Left lobe of liver (tissue), 2 donors: ENCODE data around the gene ACVR1B. TPM values are rescaled to one million over a fixed set of nuclear protein-coding genes. Genes with fewer than 3 reads are reported as not detected.
A peak's percentile ranks its signal among the peaks of the same experiment; 100 is the strongest.

Experiments used
- ATAC-seq: fragments of 200-7000 bp; cut with Tn5 transposase; one replicate; pipeline ENCODE4 v1.9.1; 2020; ENCODE audit warnings: mild to moderate bottlenecking, moderate library complexity
- DNase-seq: peaks from one replicate; pipeline ENCODE4 v3.0.0-alpha.2; 2020; ENCODE audit warnings: low spot score
- total RNA-seq: library from RNA; stranded (reverse); gene quantifications from one replicate; pipeline ENCODE4 v1.2.1, GENCODE V29; 2021
- donor health status: DM: no; HTN: no; CAD: no; lungs with moderate emphysema.
- donor health status: DM: no; HTN: yes; CAD: no.

The ACVR1B gene
- total RNA-seq, 1 donor from 2014 or later = 28.0 TPM

GRCh38 chr12:52003016-52003550 is 51.6 kb downstream of the ACVR1B start:
- DNase-seq = no peak

GRCh38 chr12:52003591-52003990 is 52.1 kb downstream of the ACVR1B start:
- ATAC-seq (no peak), DNase-seq (no peak)

More at GRCh38 chr12:52003016-52003550, 51.6 kb downstream of the ACVR1B start:
- no peak for ATAC-seq

- ATAC-seq (peak; percentile 57), DNase-seq (no peak)
Measured at GRCh38 chr12:52004042-52004648, 52.6 kb downstream of the ACVR1B start.

GRCh38 chr12:52005218-52005902 is 53.9 kb downstream of the ACVR1B start:
- no peak for DNase-seq
- no peak for ATAC-seq

GRCh38 chr12:52005903-52006703 is 54.6 kb downstream of the ACVR1B start:
- DNase-seq = no peak
- ATAC-seq = peak; percentile 21

GRCh38 chr12:52006726-52007157 is 55.2 kb downstream of the ACVR1B start, which contains the start of gene TAMALIN:
TSS of gene TAMALIN (plus strand) at chr12:52006946. CDS start at chr12:52007020, 74 bp downstream.
- peak; percentile 65 for DNase-seq
- ATAC-seq = peak; percentile 56

GRCh38 chr12:52007158-52007921 is 55.8 kb downstream of the ACVR1B start:
- ATAC-seq (peak; percentile 3), DNase-seq (no peak)

- ATAC-seq (no peak), DNase-seq (no peak)
Measured at GRCh38 chr12:52007982-52008510, 56.5 kb downstream of the ACVR1B start.

GRCh38 chr12:52009081-52009751 is 57.7 kb downstream of the ACVR1B start:
- ATAC-seq (no peak), DNase-seq (no peak)

- ATAC-seq = peak; percentile 54
Measured at GRCh38 chr12:52010152-52010622, 58.7 kb downstream of the ACVR1B start.

GRCh38 chr12:52010692-52011601 is 59.4 kb downstream of the ACVR1B start:
- ATAC-seq (peak; percentile 31), DNase-seq (no peak)

More at GRCh38 chr12:52010152-52010622, 58.7 kb downstream of the ACVR1B start:
- peak; percentile 59 for DNase-seq

GRCh38 chr12:52011602-52012214 is 60.2 kb downstream of the ACVR1B start:
- DNase-seq = no peak
- no peak for ATAC-seq

- ATAC-seq (no peak), DNase-seq (no peak)
Measured at GRCh38 chr12:52013626-52014310, 62.3 kb downstream of the ACVR1B start.

- ATAC-seq (no peak), DNase-seq (no peak)
Measured at GRCh38 chr12:52014567-52015530, 63.4 kb downstream of the ACVR1B start.

GRCh38 chr12:52015532-52016041 is 64.1 kb downstream of the ACVR1B start:
- no peak for ATAC-seq
- DNase-seq = no peak
